Colon (tissue), 2 donors: ENCODE results near the gene HRCT1.
"Not testable (repeated sequence)": the region's sequence is repeated elsewhere in the genome, so short reads cannot be mapped to it uniquely, and the experiment has no call there.

Experiments used
- FAIRE-seq: peaks from 2 replicates; lab custom pipeline; 2012; peaks lifted over from hg19 to GRCh38; lab: Jason Lieb, UNC
- donor health status: control.
- donor health status: control.

Gene HRCT1

GRCh38 chr9:35918780-35919179 lies 12.8 kb downstream of the HRCT1 start:
- no peak for FAIRE-seq

- no peak for FAIRE-seq
Measured at GRCh38 chr9:35919212-35920008, 13.4 kb downstream of the HRCT1 start.

- peak; percentile 82 for FAIRE-seq
Measured at GRCh38 chr9:35920051-35920620, 14.1 kb downstream of the HRCT1 start.

- FAIRE-seq: no peak
Measured at GRCh38 chr9:35923598-35923926, 17.6 kb downstream of the HRCT1 start.

GRCh38 chr9:35923927-35924763 lies 18.1 kb downstream of the HRCT1 start:
- FAIRE-seq: no peak

GRCh38 chr9:35928591-35929452 lies 22.8 kb downstream of the HRCT1 start:
- FAIRE-seq: no peak

GRCh38 chr9:35929453-35929718 lies 23.4 kb downstream of the HRCT1 start:
- FAIRE-seq: no peak

- no peak for FAIRE-seq
Measured at GRCh38 chr9:35930521-35930920, 24.5 kb downstream of the HRCT1 start.

- FAIRE-seq: no peak
Measured at GRCh38 chr9:35930989-35931388, 25.0 kb downstream of the HRCT1 start.

- FAIRE-seq: no peak
Measured at GRCh38 chr9:35932735-35933134, 26.7 kb downstream of the HRCT1 start.

GRCh38 chr9:35933550-35934067 lies 27.6 kb downstream of the HRCT1 start:
- no peak for FAIRE-seq

GRCh38 chr9:35934069-35934468 lies 28.1 kb downstream of the HRCT1 start:
- FAIRE-seq: not testable (repeated sequence)

GRCh38 chr9:35935261-35935660 lies 29.3 kb downstream of the HRCT1 start:
- no peak for FAIRE-seq

GRCh38 chr9:35935755-35936509 lies 29.9 kb downstream of the HRCT1 start:
- FAIRE-seq: no peak

GRCh38 chr9:35937227-35937626 lies 31.2 kb downstream of the HRCT1 start:
- FAIRE-seq: no peak

- no peak for FAIRE-seq
Measured at GRCh38 chr9:35938474-35939356, 32.7 kb downstream of the HRCT1 start.

- FAIRE-seq: no peak
Measured at GRCh38 chr9:35939679-35940250, 33.8 kb downstream of the HRCT1 start.

- no peak for FAIRE-seq
Measured at GRCh38 chr9:35940458-35941407, 34.7 kb downstream of the HRCT1 start.

- FAIRE-seq: no peak
Measured at GRCh38 chr9:35942286-35942685, 36.3 kb downstream of the HRCT1 start.
